Activated naive CD8-positive, alpha-beta T cell (primary cell): ENCODE data around the gene ITM2C.
A peak's percentile ranks its signal among the peaks of the same experiment; 100 is the strongest.

Experiments
- H3K27ac Mint-ChIP-seq: one replicate; pipeline ENCODE4 v1.8.0; 2021; ENCODE audit warnings: mixed read lengths
- H3K27me3 Mint-ChIP-seq: one replicate; pipeline ENCODE4 v1.8.0; 2021; ENCODE audit warnings: mixed read lengths
- H3K36me3 Mint-ChIP-seq: one replicate; pipeline ENCODE4 v1.8.0; 2021; ENCODE audit warnings: mixed read lengths
- H3K4me1 Mint-ChIP-seq: one replicate; pipeline ENCODE4 v1.8.0; 2021; ENCODE audit warnings: low read depth, mixed read lengths
- H3K4me3 Mint-ChIP-seq: one replicate; pipeline ENCODE4 v1.8.0; 2021; ENCODE audit warnings: mild to moderate bottlenecking, mixed read lengths
- H3K9me3 Mint-ChIP-seq: one replicate; pipeline ENCODE4 v1.8.0; 2021; ENCODE audit warnings: low read depth, mixed read lengths

The ITM2C gene

GRCh38 chr2:230874876-230875275, 10.1 kb downstream of the ITM2C start:
- Mint-ChIP-seq H3K27ac (peak overlapping the region; percentile 34), H3K36me3 (no peaks in the 10 kb centered on the region), H3K4me1 (peaks cover 63% of the 10 kb centered on the region), H3K9me3 (no peaks in the 10 kb centered on the region), H3K4me3 (no peak overlapping the region), H3K27me3 (no peaks in the 10 kb centered on the region)

- no peaks in the 10 kb centered on the region for H3K36me3 Mint-ChIP-seq
- no peaks in the 10 kb centered on the region for H3K9me3 Mint-ChIP-seq
- no peak overlapping the region for H3K4me3 Mint-ChIP-seq
- peaks cover 56% of the 10 kb centered on the region for H3K4me1 Mint-ChIP-seq
- H3K27me3 Mint-ChIP-seq = no peaks in the 10 kb centered on the region
- H3K27ac Mint-ChIP-seq = no peak overlapping the region
These were observed 10.9 kb downstream of the ITM2C start for GRCh38 chr2:230875347-230876315.

GRCh38 chr2:230877116-230877758, 12.5 kb downstream of the ITM2C start:
- peak overlapping the region; percentile 90 for H3K27ac Mint-ChIP-seq
- H3K4me3 Mint-ChIP-seq = peak overlapping the region; percentile 73
- H3K9me3 Mint-ChIP-seq = no peaks in the 10 kb centered on the region
- peaks cover 54% of the 10 kb centered on the region for H3K4me1 Mint-ChIP-seq
- no peaks in the 10 kb centered on the region for H3K27me3 Mint-ChIP-seq
- no peaks in the 10 kb centered on the region for H3K36me3 Mint-ChIP-seq

GRCh38 chr2:230877759-230878598, 13.2 kb downstream of the ITM2C start:
- Mint-ChIP-seq H3K9me3 (no peaks in the 10 kb centered on the region), H3K27ac (peak overlapping the region; percentile 90), H3K4me1 (peaks cover 53% of the 10 kb centered on the region), H3K27me3 (no peaks in the 10 kb centered on the region), H3K36me3 (no peaks in the 10 kb centered on the region), H3K4me3 (peak overlapping the region; percentile 73)

- Mint-ChIP-seq H3K27ac (peak overlapping the region; percentile 90), H3K36me3 (no peaks in the 10 kb centered on the region), H3K9me3 (no peaks in the 10 kb centered on the region), H3K27me3 (no peaks in the 10 kb centered on the region), H3K4me1 (peaks cover 52% of the 10 kb centered on the region), H3K4me3 (peak overlapping the region; percentile 6)
These were observed 14.0 kb downstream of the ITM2C start for GRCh38 chr2:230878599-230879188.

GRCh38 chr2:230879271-230879882, 14.6 kb downstream of the ITM2C start:
- H3K36me3 Mint-ChIP-seq = no peaks in the 10 kb centered on the region
- peaks cover 45% of the 10 kb centered on the region for H3K4me1 Mint-ChIP-seq
- H3K9me3 Mint-ChIP-seq = no peaks in the 10 kb centered on the region
- H3K4me3 Mint-ChIP-seq = no peak overlapping the region
- H3K27ac Mint-ChIP-seq = peak overlapping the region; percentile 23
- H3K27me3 Mint-ChIP-seq = no peaks in the 10 kb centered on the region

GRCh38 chr2:230879891-230880290, 15.1 kb downstream of the ITM2C start:
- peaks cover 40% of the 10 kb centered on the region for H3K4me1 Mint-ChIP-seq
- no peak overlapping the region for H3K27ac Mint-ChIP-seq
- H3K27me3 Mint-ChIP-seq = no peaks in the 10 kb centered on the region
- H3K4me3 Mint-ChIP-seq = no peak overlapping the region
- H3K9me3 Mint-ChIP-seq = no peaks in the 10 kb centered on the region
- H3K36me3 Mint-ChIP-seq = no peaks in the 10 kb centered on the region

- Mint-ChIP-seq H3K4me1 (peaks cover 39% of the 10 kb centered on the region), H3K36me3 (no peaks in the 10 kb centered on the region), H3K4me3 (no peak overlapping the region), H3K27me3 (no peaks in the 10 kb centered on the region), H3K27ac (no peak overlapping the region), H3K9me3 (no peaks in the 10 kb centered on the region)
These were observed 17.1 kb downstream of the ITM2C start for GRCh38 chr2:230881840-230882239.

- H3K27ac Mint-ChIP-seq = no peak overlapping the region
- no peaks in the 10 kb centered on the region for H3K27me3 Mint-ChIP-seq
- H3K36me3 Mint-ChIP-seq = no peaks in the 10 kb centered on the region
- peaks cover 19% of the 10 kb centered on the region for H3K4me1 Mint-ChIP-seq
- H3K9me3 Mint-ChIP-seq = no peaks in the 10 kb centered on the region
- no peak overlapping the region for H3K4me3 Mint-ChIP-seq
These were observed 20.9 kb downstream of the ITM2C start for GRCh38 chr2:230885463-230886130.

- Mint-ChIP-seq H3K27ac (no peak overlapping the region), H3K4me1 (peaks cover 20% of the 10 kb centered on the region), H3K9me3 (no peaks in the 10 kb centered on the region), H3K4me3 (no peak overlapping the region), H3K27me3 (no peaks in the 10 kb centered on the region), H3K36me3 (no peaks in the 10 kb centered on the region)
These were observed 21.5 kb downstream of the ITM2C start for GRCh38 chr2:230886206-230886605.

GRCh38 chr2:230886671-230887071, 21.9 kb downstream of the ITM2C start:
- Mint-ChIP-seq H3K36me3 (no peaks in the 10 kb centered on the region), H3K27ac (no peak overlapping the region), H3K4me1 (peaks cover 24% of the 10 kb centered on the region), H3K27me3 (no peaks in the 10 kb centered on the region), H3K9me3 (no peaks in the 10 kb centered on the region), H3K4me3 (no peak overlapping the region)

- no peaks in the 10 kb centered on the region for H3K9me3 Mint-ChIP-seq
- no peak overlapping the region for H3K27ac Mint-ChIP-seq
- H3K4me3 Mint-ChIP-seq = no peak overlapping the region
- no peaks in the 10 kb centered on the region for H3K36me3 Mint-ChIP-seq
- no peaks in the 10 kb centered on the region for H3K27me3 Mint-ChIP-seq
- H3K4me1 Mint-ChIP-seq = peaks cover 24% of the 10 kb centered on the region
These were observed 22.6 kb downstream of the ITM2C start for GRCh38 chr2:230887342-230887741.

- Mint-ChIP-seq H3K4me3 (no peak overlapping the region), H3K27ac (no peak overlapping the region), H3K36me3 (no peaks in the 10 kb centered on the region), H3K27me3 (no peaks in the 10 kb centered on the region), H3K4me1 (peaks cover 18% of the 10 kb centered on the region), H3K9me3 (no peaks in the 10 kb centered on the region)
These were observed 24.2 kb downstream of the ITM2C start for GRCh38 chr2:230888824-230889400.
